HepG2 (cell line): ENCODE results near the gene LRRC15. TPM values are rescaled to one million over a fixed set of nuclear protein-coding genes. Genes with fewer than 3 reads are reported as not detected.

Experiments used
- ATAC-seq: fragments of 200-7000 bp; cut with Tn5 transposase; 3 replicates; pipeline ENCODE4 v1.9.1; 2020; ENCODE audit warnings: mild to moderate bottlenecking, moderate library complexity
- BruUV-seq: library from RNA; stranded (reverse); fragments of 400-500 nt; replicated peaks from 2 replicates; lab custom pipeline; 2021; lab: Mats Ljungman, UMichigan
- CTCF ChIA-PET: fragments of 300-600 bp; formaldehyde crosslinking; extraction: SDS; loops from one replicate; lab custom pipeline; 2021; ENCODE audit warnings: low total read pairs, inconsistent platforms, low intra/inter-chr PET ratio; lab: Yijun Ruan, JAX
- POLR2A ChIA-PET: fragments of 350-600 bp; sonication (Branson Sonifier 250); formaldehyde crosslinking; loops from one replicate; lab custom pipeline; 2020; ENCODE audit warnings: antibody characterized with exemption, inconsistent platforms; lab: Yijun Ruan, JAX
- DNase-seq: peaks from one replicate; pipeline ENCODE4 v3.0.0-alpha.2; 2015; ENCODE audit warnings: low spot score
- FAIRE-seq: peaks from 3 replicates; lab custom pipeline; 2011; peaks lifted over from hg19 to GRCh38; lab: Jason Lieb, UNC
- H2AFZ ChIP-seq: one replicate; pipeline ENCODE4 v1.6.1; 2011; ENCODE audit warnings: low read length, inconsistent platforms
- H3K27ac ChIP-seq: fragments of 300-600 bp; 3 replicates; pipeline ENCODE4 v1.8.0; 2011; ENCODE audit warnings: mixed run types, mild to moderate bottlenecking, mixed read lengths, low read length, inconsistent platforms; ENCODE audit not compliant: insufficient read depth; ENCODE audit errors: extremely low read length
- H3K27me3 ChIP-seq, 2 experiments: fragments of 200-600 bp in 1 of 2; 2 replicates in 1 of 2; 3 replicates in 1 of 2; pipeline versions ENCODE4 v1.6.0 to v1.8.0; 2011; ENCODE audit warnings: low read length in 2 of 2, mild to moderate bottlenecking in 2 of 2, moderate library complexity in 2 of 2, inconsistent platforms in 1 of 2; ENCODE audit not compliant: insufficient read depth in 2 of 2, control insufficient read depth in 1 of 2
- H3K36me3 ChIP-seq, 2 experiments: fragments of 200-600 bp in 1 of 2; replicated peaks in 1 of 2; 2 replicates in 1 of 2; 3 replicates in 1 of 2; pipeline versions ENCODE4 v1.5.1 to v1.8.0; 2011; ENCODE audit warnings: low read length in 2 of 2, inconsistent platforms in 1 of 2; ENCODE audit not compliant: insufficient read depth in 2 of 2, control insufficient read depth in 1 of 2
- H3K4me1 ChIP-seq: 2 replicates; pipeline ENCODE4 v1.5.1; 2012; ENCODE audit warnings: low read length, inconsistent platforms; ENCODE audit not compliant: insufficient read depth
- H3K4me2 ChIP-seq: 2 replicates; pipeline ENCODE4 v1.6.0; 2011; ENCODE audit warnings: low read depth, low read length, inconsistent platforms
- H3K4me3 ChIP-seq, 3 experiments: fragments of 200-600 bp in 1 of 3; sonication (generic), shearing (Covaris generic) in 1 of 3; replicated peaks in 1 of 3; 2 replicates each; pipeline ENCODE4 v1.5.1; 2011 to 2016; ENCODE audit warnings: low read length in 3 of 3, inconsistent platforms in 2 of 3, low read depth in 2 of 3, mild to moderate bottlenecking in 2 of 3, control low read depth in 1 of 3, mixed read lengths in 1 of 3; ENCODE audit not compliant: insufficient read depth in 1 of 3
- H3K79me2 ChIP-seq: one replicate; pipeline ENCODE4 v1.6.1; 2011; ENCODE audit warnings: low read length, inconsistent platforms; ENCODE audit not compliant: insufficient read depth
- H3K9ac ChIP-seq: 2 replicates; pipeline ENCODE4 v1.6.0; 2011; ENCODE audit warnings: mild to moderate bottlenecking, low read depth, low read length, inconsistent platforms; ENCODE audit not compliant: insufficient read depth
- H3K9me3 ChIP-seq: 2 replicates; pipeline ENCODE4 v1.5.1; 2012; ENCODE audit warnings: mild to moderate bottlenecking, low read length
- H4K20me1 ChIP-seq: 2 replicates; pipeline ENCODE4 v1.6.0; 2011; ENCODE audit warnings: inconsistent platforms, mild to moderate bottlenecking, low read length, moderate library complexity; ENCODE audit not compliant: insufficient read depth
- AKAP8 ChIP-seq: sonication (generic); formaldehyde crosslinking; IDR thresholded peaks from 2 replicates; pipeline ENCODE4 v1.5.1; 2020; ENCODE audit warnings: mild to moderate bottlenecking, missing genetic modification reagents
- ARID3A ChIP-seq: IDR thresholded peaks from 2 replicates; pipeline ENCODE4 v1.6.1; 2012; ENCODE audit warnings: low read depth, low read length, improper control_type of control experiment
- CBX1 ChIP-seq: IDR thresholded peaks from one replicate; pipeline ENCODE4 v1.6.1; 2016; ENCODE audit warnings: antibody characterized with exemption, low read depth
- GTF3A ChIP-seq: sonication (generic); formaldehyde crosslinking; conservative IDR thresholded peaks from 2 replicates; pipeline ENCODE4 v1.4.0; 2020; ENCODE audit warnings: mild to moderate bottlenecking, missing genetic modification reagents
- MTF1 ChIP-seq: sonication (generic); formaldehyde crosslinking; IDR thresholded peaks from 2 replicates; pipeline ENCODE4 v1.5.0; 2020; ENCODE audit warnings: missing genetic modification reagents
- MXD1 ChIP-seq: sonication (generic); formaldehyde crosslinking; IDR thresholded peaks from 2 replicates; pipeline ENCODE4 v1.4.0; 2020; ENCODE audit warnings: mild to moderate bottlenecking, missing genetic modification reagents
- NFE2L2 ChIP-seq: fragments of 150-350 bp; IDR thresholded peaks from 2 replicates; pipeline ENCODE4 v1.6.1; 2014; ENCODE audit warnings: low read length
- NFIB ChIP-seq: sonication (generic); formaldehyde crosslinking; IDR thresholded peaks from 2 replicates; pipeline ENCODE4 v1.9.0; 2021; ENCODE audit warnings: missing genetic modification reagents, mild to moderate bottlenecking, borderline replicate concordance
- RBAK ChIP-seq: sonication (generic); formaldehyde crosslinking; IDR thresholded peaks from 2 replicates; pipeline ENCODE4 v1.5.1; 2020; ENCODE audit warnings: mild to moderate bottlenecking, missing genetic modification reagents
- SYNCRIP ChIP-seq: fragments of 200-400 bp; formaldehyde crosslinking; IDR thresholded peaks from 2 replicates; pipeline ENCODE4 v1.6.1; 2018; ENCODE audit warnings: mild to moderate bottlenecking, low read depth, low read length; ENCODE audit not compliant: insufficient read depth
- TRIM22 ChIP-seq: fragments of 450-650 bp; IDR thresholded peaks from 2 replicates; pipeline ENCODE4 v1.6.1; 2017
- TSC22D2 ChIP-seq: sonication (generic); formaldehyde crosslinking; IDR thresholded peaks from 2 replicates; pipeline ENCODE4 v1.5.1; 2020; ENCODE audit warnings: missing genetic modification reagents, mild to moderate bottlenecking, borderline replicate concordance
- ZNF547 ChIP-seq: sonication (generic); formaldehyde crosslinking; IDR thresholded peaks from 2 replicates; pipeline ENCODE4 v1.5.1; 2020; ENCODE audit warnings: mild to moderate bottlenecking, missing genetic modification reagents
- WGBS: methylation state at CpG from one replicate; pipeline ENCODE4 v1.1.6; 2017; ENCODE audit warnings: low lambda C conversion rate; 5-methylcytosine and 5-hydroxymethylcytosine counted together
- in situ Hi-C: cut with HindIII; loops from 2 replicates; pipeline ENCODE4 v1.10.0; 2017; ENCODE audit warnings: low pct_unique_long_range_greater_than_20kb; ENCODE audit not compliant: extremely low pct_ligation_motif_present
- intact Hi-C: fragments of 100-400 bp; cut with micrococcal nuclease; formaldehyde crosslinking; loops from one replicate; pipeline ENCODE4 v1.10.0; 2022; ENCODE audit not compliant: unreplicated experiment
- polyA plus RNA-seq, 8 experiments: library from polyadenylated mRNA; depleted of rRNA in 3 of 8; stranded (reverse) in 7 of 8; unstranded in 1 of 8; fragments of >200 nt; fragmentation: Illumina TruSeq in 4 of 8; extraction: Trizol in 4 of 8; gene quantifications; 2 replicates each; pipeline versions ENCODE4 v1.2.1 to v1.2.3, GENCODE V29; 2011 to 2016; ENCODE audit warnings: low read depth in 4 of 8, missing spikeins in 1 of 8, mixed read lengths in 1 of 8; ENCODE audit not compliant: insufficient read depth in 1 of 8
- total RNA-seq, 5 experiments: library from RNA; depleted of rRNA; stranded (reverse); fragments of >200 nt; fragmentation: Illumina TruSeq; extraction: Trizol; gene quantifications; 2 replicates each; pipeline ENCODE4 v1.2.3, GENCODE V29; 2016; ENCODE audit warnings: low read depth in 1 of 5

The LRRC15 gene
- total and polyA plus RNA-seq, 2 of the 13 experiments (the other 11 are each of a cell fraction or from before 2014, with no cell fraction given), result not detected

GRCh38 chr3:194382196-194382891, 12.8 kb upstream of the LRRC15 start:
- H3K27me3 ChIP-seq, result peaks cover 14 to 77% of the 10 kb centered on the region in 2 experiments
- H3K4me1 ChIP-seq, result peaks cover 9% of the 10 kb centered on the region; the same call in 1 of the 2 replicates
- POLR2A ChIA-PET, result no interaction called here
- no peak overlapping the region for H3K27ac ChIP-seq
- CTCF ChIA-PET, result no interaction called here
- DNase-seq (no peak), FAIRE-seq (no peak), ATAC-seq (no peak)
- H2AFZ ChIP-seq, result no peak overlapping the region
- intact Hi-C loops, result no loop called here
- no peaks in the 10 kb centered on the region for H4K20me1 ChIP-seq
- BruUV-seq, result no TSS peak
- no peaks in the 10 kb centered on the region for H3K79me2 ChIP-seq
- in situ Hi-C loops, result no loop called here
- no peaks in the 10 kb centered on the region for H3K36me3 ChIP-seq
- H3K4me3 ChIP-seq, result no peak overlapping the region
- TF ChIP-seq SYNCRIP (no peak), TRIM22 (no peak), GTF3A (CRISPR knock-in tag) (no peak)
- 0% methylated on average over 1 of the region's 20 CpGs for WGBS
- H3K4me2 ChIP-seq, result no peak overlapping the region
- no peak overlapping the region for H3K9ac ChIP-seq
- no peaks in the 10 kb centered on the region for H3K9me3 ChIP-seq

GRCh38 chr3:194381460-194381875, 11.9 kb upstream of the LRRC15 start:
- Histone ChIP-seq H2AFZ (no peak overlapping the region), H3K9me3 (no peaks in the 10 kb centered on the region), H3K9ac (no peak overlapping the region), H3K4me1 (peaks cover 3% of the 10 kb centered on the region; the same call in 1 of the 2 replicates), H4K20me1 (no peaks in the 10 kb centered on the region), H3K36me3 (no peaks in the 10 kb centered on the region), H3K79me2 (no peaks in the 10 kb centered on the region), H3K4me3 (no peak overlapping the region), H3K27me3 (peaks cover 14 to 70% of the 10 kb centered on the region in 2 experiments), H3K27ac (no peak overlapping the region), H3K4me2 (peak overlapping the region; percentile 27; the same call in 1 of the 2 replicates)
- FAIRE-seq (no peak), DNase-seq (no peak), ATAC-seq (peak; percentile 26)
- ChIA-PET CTCF (no interaction called here), POLR2A (no interaction called here)
- in situ Hi-C loops (no loop called here), intact Hi-C loops (no loop called here)
- BruUV-seq, result no TSS peak
- WGBS, result 18% methylated on average over 9 of the region's 17 CpGs
- TF ChIP-seq ARID3A, result no peak
- TF ChIP-seq NFE2L2, result no peak
- TF ChIP-seq RBAK (CRISPR knock-in tag), result no peak
- TF ChIP-seq ZNF547 (CRISPR knock-in tag), result no peak
- no peak for TF ChIP-seq AKAP8 (CRISPR knock-in tag)
- no peak for TF ChIP-seq NFIB (CRISPR knock-in tag)
- TF ChIP-seq TSC22D2 (CRISPR knock-in tag), result no peak
- no peak for TF ChIP-seq MTF1 (CRISPR knock-in tag)
- no peak for TF ChIP-seq CBX1
- TF ChIP-seq MXD1 (CRISPR knock-in tag), result no peak
